Smooth muscle cell (in vitro differentiated cells): ENCODE measurements around the gene RANBP1. TPM values are rescaled to one million over a fixed set of nuclear protein-coding genes. Genes with fewer than 3 reads are reported as not detected.

Experiments
- DNase-seq: peaks from one replicate; lab custom pipeline; 2025; ENCODE audit not compliant: unreplicated experiment; lab: John Stamatoyannopoulos, UW
- H2AFZ ChIP-seq: fragments of 200-600 bp; sonication (generic); 2 replicates; pipeline ENCODE4 v1.6.0; 2016; ENCODE audit warnings: antibody characterized with exemption, low read depth, mild to moderate bottlenecking
- H3F3A ChIP-seq: fragments of 200-600 bp; sonication (generic); 2 replicates; pipeline ENCODE4 v1.6.0; 2017; ENCODE audit warnings: antibody characterized with exemption, low read depth
- H3K27ac ChIP-seq: fragments of 200-600 bp; sonication (generic); 2 replicates; pipeline ENCODE4 v1.5.1; 2016; ENCODE audit warnings: low read depth, mild to moderate bottlenecking
- H3K27me3 ChIP-seq: fragments of 200-600 bp; sonication (generic); 2 replicates; pipeline ENCODE4 v1.6.1; 2016; ENCODE audit warnings: low read depth, mild to moderate bottlenecking
- H3K36me3 ChIP-seq: fragments of 200-600 bp; sonication (generic); 2 replicates; pipeline ENCODE4 v1.5.1; 2016; ENCODE audit warnings: low read depth
- H3K4me1 ChIP-seq: fragments of 200-600 bp; sonication (generic); 2 replicates; pipeline ENCODE4 v1.5.1; 2016; ENCODE audit warnings: low read depth
- H3K4me2 ChIP-seq: fragments of 200-600 bp; sonication (generic); 2 replicates; pipeline ENCODE4 v1.6.0; 2016; ENCODE audit warnings: mild to moderate bottlenecking
- H3K4me3 ChIP-seq: fragments of 200-600 bp; sonication (generic); 2 replicates; pipeline ENCODE4 v1.5.1; 2016; ENCODE audit warnings: mild to moderate bottlenecking
- H3K79me2 ChIP-seq: fragments of 200-600 bp; sonication (generic); 2 replicates; pipeline ENCODE4 v1.6.0; 2016; ENCODE audit warnings: low read depth, mild to moderate bottlenecking
- H3K9ac ChIP-seq: fragments of 200-600 bp; sonication (generic); 2 replicates; pipeline ENCODE4 v1.6.0; 2016; ENCODE audit warnings: low read depth
- H3K9me3 ChIP-seq: fragments of 200-600 bp; sonication (generic); replicated peaks from 2 replicates; pipeline ENCODE4 v1.5.1; 2016; ENCODE audit warnings: low read depth
- H4K20me1 ChIP-seq: fragments of 200-600 bp; sonication (generic); 2 replicates; pipeline ENCODE4 v1.6.0; 2016; ENCODE audit warnings: low read depth
- WGBS: methylation state at CpG from one replicate; pipeline ENCODE4 v1.1.7; 2016; ENCODE audit warnings: low lambda C conversion rate; 5-methylcytosine and 5-hydroxymethylcytosine counted together
- polyA plus RNA-seq: library from polyadenylated mRNA; unstranded; fragments of >200 nt; fragmentation: Nextera tagmentation; extraction: Ambion mirVana; gene quantifications from 2 replicates; pipeline ENCODE4 v1.2.1, GENCODE V29; 2016
- total RNA-seq: library from RNA; depleted of rRNA; stranded (reverse); fragments of >200 nt; gene quantifications from 2 replicates; pipeline ENCODE4 v1.2.3, GENCODE V29; 2014
- TF ChIP-seq, protein P1 (sequence below): fragments of 200-600 bp; sonication (generic); IDR thresholded peaks from 2 replicates; pipeline ENCODE4 v1.5.1; 2017; ENCODE audit warnings: borderline replicate concordance, mild to moderate bottlenecking, antibody characterized with exemption; ENCODE audit not compliant: insufficient read depth, poor library complexity, severe bottlenecking

The RANBP1 gene
- total and polyA plus RNA-seq, 2 experiments from 2014 or later: 235 to 331 TPM

DNA sequence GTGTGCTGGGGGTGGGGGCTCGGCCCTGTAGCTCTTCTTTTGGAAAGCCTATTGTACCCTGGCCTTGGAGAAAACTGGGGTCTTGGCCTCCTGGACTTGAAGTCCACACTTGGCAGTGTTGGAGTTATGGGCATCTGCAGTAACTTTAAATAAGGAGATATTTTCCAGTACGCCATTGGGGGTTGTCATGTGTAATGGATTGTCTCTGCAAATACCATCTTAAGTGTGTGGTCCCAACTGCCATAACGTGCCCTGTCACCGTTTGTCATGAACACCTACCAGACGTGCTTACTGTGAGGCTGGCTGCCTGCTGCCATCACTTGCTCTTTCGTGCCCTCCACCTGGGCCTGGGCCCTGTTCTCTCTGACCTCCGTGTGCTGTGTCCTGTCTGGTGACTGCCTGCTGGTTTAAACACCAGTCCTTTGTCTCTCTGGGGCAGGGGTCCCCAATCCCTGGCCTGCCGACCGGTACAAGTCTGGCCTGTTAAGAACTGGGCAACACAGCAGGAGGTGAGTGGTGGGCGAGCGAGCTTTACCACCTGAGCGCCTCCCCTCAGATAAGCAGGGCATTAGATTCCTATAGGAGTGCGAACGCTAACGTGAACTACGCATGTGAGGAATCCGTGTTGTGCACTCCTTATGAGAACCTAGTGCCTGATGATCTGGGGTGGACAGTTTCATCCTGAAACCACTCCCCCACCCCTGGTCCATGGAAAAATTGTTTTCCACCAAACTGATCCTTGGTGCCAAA is 12.1 kb downstream of the RANBP1 start:
- WGBS: 93% methylated on average over 17 of the region's 17 CpGs
- TF ChIP-seq, protein P1, sequence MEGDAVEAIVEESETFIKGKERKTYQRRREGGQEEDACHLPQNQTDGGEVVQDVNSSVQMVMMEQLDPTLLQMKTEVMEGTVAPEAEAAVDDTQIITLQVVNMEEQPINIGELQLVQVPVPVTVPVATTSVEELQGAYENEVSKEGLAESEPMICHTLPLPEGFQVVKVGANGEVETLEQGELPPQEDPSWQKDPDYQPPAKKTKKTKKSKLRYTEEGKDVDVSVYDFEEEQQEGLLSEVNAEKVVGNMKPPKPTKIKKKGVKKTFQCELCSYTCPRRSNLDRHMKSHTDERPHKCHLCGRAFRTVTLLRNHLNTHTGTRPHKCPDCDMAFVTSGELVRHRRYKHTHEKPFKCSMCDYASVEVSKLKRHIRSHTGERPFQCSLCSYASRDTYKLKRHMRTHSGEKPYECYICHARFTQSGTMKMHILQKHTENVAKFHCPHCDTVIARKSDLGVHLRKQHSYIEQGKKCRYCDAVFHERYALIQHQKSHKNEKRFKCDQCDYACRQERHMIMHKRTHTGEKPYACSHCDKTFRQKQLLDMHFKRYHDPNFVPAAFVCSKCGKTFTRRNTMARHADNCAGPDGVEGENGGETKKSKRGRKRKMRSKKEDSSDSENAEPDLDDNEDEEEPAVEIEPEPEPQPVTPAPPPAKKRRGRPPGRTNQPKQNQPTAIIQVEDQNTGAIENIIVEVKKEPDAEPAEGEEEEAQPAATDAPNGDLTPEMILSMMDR: no peak
- H3K4me1 ChIP-seq: peaks cover 6% of the 10 kb centered on the region

DNA sequence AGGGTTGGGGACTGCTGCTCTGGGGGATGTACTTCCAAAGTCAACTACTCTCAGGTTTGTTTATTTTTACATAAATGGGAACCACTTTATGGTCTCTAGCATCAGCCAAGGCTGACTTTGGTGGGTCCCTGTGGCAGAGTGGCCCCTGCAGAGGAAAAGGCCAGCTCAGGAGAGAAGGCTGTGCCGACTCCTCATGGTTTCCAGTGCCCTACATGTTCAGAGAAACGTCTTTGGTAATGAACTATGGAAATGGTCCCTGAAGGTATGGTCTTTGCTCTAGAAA is 12.7 kb downstream of the RANBP1 start:
- no peak overlapping the region for H2AFZ ChIP-seq
- H3K4me3 ChIP-seq: no peak overlapping the region
- WGBS: 89% methylated on average over 2 of the region's 2 CpGs
- peaks cover 5% of the 10 kb centered on the region for H3K36me3 ChIP-seq
- no peaks in the 10 kb centered on the region for H3K27me3 ChIP-seq
- DNase-seq: no peak
- peaks cover 7% of the 10 kb centered on the region for H3K4me1 ChIP-seq
- no peaks in the 10 kb centered on the region for H3K9me3 ChIP-seq
- peaks cover 17% of the 10 kb centered on the region for H3K79me2 ChIP-seq
- H3K4me2 ChIP-seq: no peak overlapping the region
- H3F3A ChIP-seq: peaks cover 16% of the 10 kb centered on the region
- peaks cover 30% of the 10 kb centered on the region for H4K20me1 ChIP-seq
- TF ChIP-seq, protein P1: no peak
- H3K27ac ChIP-seq: no peak overlapping the region
- H3K9ac ChIP-seq: no peak overlapping the region

More for the DNA sequence above, 12.1 kb downstream of the RANBP1 start:
- Histone ChIP-seq H3K79me2 (peaks cover 12% of the 10 kb centered on the region), H3K9me3 (no peaks in the 10 kb centered on the region), H3K9ac (no peak overlapping the region), H3K36me3 (peaks cover 5% of the 10 kb centered on the region), H3F3A (peaks cover 16% of the 10 kb centered on the region), H3K4me3 (no peak overlapping the region), H2AFZ (no peak overlapping the region), H4K20me1 (peaks cover 27% of the 10 kb centered on the region), H3K27ac (no peak overlapping the region), H3K4me2 (no peak overlapping the region), H3K27me3 (no peaks in the 10 kb centered on the region)
- DNase-seq: no peak

DNA sequence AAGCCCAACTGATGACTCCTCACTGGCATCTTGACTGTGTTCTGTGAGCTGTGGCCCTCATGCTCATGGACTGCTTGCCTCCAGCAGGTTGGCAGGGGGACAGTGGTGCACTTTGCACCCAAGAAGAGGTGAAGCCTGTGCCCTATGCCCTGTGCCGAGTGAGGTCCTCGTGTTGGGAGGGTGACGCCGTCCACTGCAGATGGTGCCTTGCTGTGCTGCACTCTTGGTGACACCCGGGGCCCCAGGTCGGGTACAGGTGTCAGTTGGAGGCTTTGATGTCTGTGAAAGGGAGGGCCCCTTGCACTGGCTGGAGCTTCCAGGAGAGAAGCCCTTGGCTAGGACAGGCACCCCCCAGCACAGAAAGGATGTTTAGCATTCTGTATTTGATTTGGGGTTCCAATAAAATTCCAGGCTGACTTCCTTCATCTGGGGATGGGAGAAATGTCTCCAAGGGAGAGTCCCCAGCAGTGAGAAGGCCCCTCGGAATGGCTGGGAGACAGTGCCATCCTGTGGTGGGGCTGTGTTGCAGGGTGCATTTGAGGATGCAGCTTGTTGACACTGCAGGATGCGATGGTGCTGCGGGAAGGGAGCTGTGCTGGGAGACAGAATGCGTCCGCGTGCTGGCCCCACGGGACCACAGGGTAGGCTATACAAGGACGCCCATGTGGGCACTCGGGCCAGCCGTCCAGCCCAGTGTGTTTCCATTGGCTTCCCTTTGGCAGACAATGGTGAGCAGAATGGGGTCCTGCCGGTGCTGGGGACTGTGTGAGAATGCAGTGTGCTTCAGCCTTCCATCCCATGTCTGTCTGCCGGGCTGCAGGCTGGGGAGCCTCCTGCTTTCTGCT is 13.2 kb downstream of the RANBP1 start:
- Histone ChIP-seq H3K27me3 (no peaks in the 10 kb centered on the region), H2AFZ (no peak overlapping the region), H3K27ac (no peak overlapping the region), H3K9ac (no peak overlapping the region), H3K79me2 (peaks cover 22% of the 10 kb centered on the region), H3K4me1 (peaks cover 7% of the 10 kb centered on the region), H3K36me3 (peaks cover 5% of the 10 kb centered on the region), H3K4me3 (no peak overlapping the region), H3K4me2 (no peak overlapping the region), H3K9me3 (no peaks in the 10 kb centered on the region), H4K20me1 (peaks cover 30% of the 10 kb centered on the region), H3F3A (peaks cover 16% of the 10 kb centered on the region)
- WGBS: 76% methylated on average over 18 of the region's 18 CpGs
- DNase-seq: no peak
- TF ChIP-seq, protein P1: peak; percentile 21
